ENCODE measurements around the gene CCNY. TPM values are rescaled to one million over a fixed set of nuclear protein-coding genes. Genes with fewer than 3 reads are reported as not detected.
A peak's percentile ranks its signal among the peaks of the same experiment; 100 is the strongest.

CCNY gene
- total and polyA plus RNA-seq, 9 donors, result 28.3 to 87.0 (median 60.9) TPM

DNA sequence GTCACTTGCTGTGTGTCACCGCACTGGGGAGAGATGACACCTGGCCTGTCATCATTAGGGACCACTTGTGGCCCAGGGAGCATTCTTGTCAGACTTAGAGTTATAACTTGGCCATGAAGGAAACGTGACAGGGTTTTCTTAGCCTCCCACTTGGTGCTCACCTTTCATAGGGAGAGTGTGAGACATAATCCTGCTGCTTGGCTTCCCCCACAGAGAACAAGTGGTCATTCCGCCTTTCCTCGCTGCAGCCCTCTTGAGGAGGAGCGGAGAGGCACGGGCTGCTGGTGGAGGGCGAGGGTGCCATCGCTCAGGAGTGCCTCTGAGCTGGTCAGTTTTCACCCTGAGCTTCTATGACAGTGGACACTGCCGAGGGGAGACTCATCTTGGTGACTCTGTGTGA, 143.8 kb downstream of the CCNY start:
- H3K4me1 ChIP-seq (ENCODE audit: insufficient read depth), result peaks cover 2% of the 10 kb centered on the region
- H3K27ac ChIP-seq, result no peak overlapping the region
- H3K36me3 ChIP-seq, result no peaks in the 10 kb centered on the region
- DNase-seq, result no peak
- no peaks in the 10 kb centered on the region for H3K9me3 ChIP-seq
- TF ChIP-seq, protein P1, sequence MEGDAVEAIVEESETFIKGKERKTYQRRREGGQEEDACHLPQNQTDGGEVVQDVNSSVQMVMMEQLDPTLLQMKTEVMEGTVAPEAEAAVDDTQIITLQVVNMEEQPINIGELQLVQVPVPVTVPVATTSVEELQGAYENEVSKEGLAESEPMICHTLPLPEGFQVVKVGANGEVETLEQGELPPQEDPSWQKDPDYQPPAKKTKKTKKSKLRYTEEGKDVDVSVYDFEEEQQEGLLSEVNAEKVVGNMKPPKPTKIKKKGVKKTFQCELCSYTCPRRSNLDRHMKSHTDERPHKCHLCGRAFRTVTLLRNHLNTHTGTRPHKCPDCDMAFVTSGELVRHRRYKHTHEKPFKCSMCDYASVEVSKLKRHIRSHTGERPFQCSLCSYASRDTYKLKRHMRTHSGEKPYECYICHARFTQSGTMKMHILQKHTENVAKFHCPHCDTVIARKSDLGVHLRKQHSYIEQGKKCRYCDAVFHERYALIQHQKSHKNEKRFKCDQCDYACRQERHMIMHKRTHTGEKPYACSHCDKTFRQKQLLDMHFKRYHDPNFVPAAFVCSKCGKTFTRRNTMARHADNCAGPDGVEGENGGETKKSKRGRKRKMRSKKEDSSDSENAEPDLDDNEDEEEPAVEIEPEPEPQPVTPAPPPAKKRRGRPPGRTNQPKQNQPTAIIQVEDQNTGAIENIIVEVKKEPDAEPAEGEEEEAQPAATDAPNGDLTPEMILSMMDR (IDR thresholded peaks at IDR 0.05), result no peak
- TF ChIP-seq POLR2A (IDR thresholded peaks at IDR 0.05), result no peak
- TF ChIP-seq EP300 (IDR thresholded peaks at IDR 0.05), result no peak
- WGBS, 3 donors, result 92 to 96% (median 96%) methylated on average over 9 of the region's 9 CpGs
- intact Hi-C loops (cut with DNase I), result no loop called here
- no peak overlapping the region for H3K4me3 ChIP-seq
- H3K27me3 ChIP-seq, result no peaks in the 10 kb centered on the region

GRCh38 chr10:35481413-35481812, 145.1 kb downstream of the CCNY start:
- DNase-seq, result no peak
- Histone ChIP-seq H3K4me1 (ENCODE audit: insufficient read depth) (peaks cover 2% of the 10 kb centered on the region), H3K27ac (no peak overlapping the region), H3K36me3 (no peaks in the 10 kb centered on the region), H3K4me3 (no peak overlapping the region), H3K9me3 (no peaks in the 10 kb centered on the region), H3K27me3 (no peaks in the 10 kb centered on the region)
- TF ChIP-seq, protein P1 (IDR thresholded peaks at IDR 0.05), result no peak
- TF ChIP-seq POLR2A (IDR thresholded peaks at IDR 0.05), result no peak
- no peak for TF ChIP-seq EP300 (IDR thresholded peaks at IDR 0.05)
- intact Hi-C loops (cut with DNase I), result no loop called here
- WGBS, 3 donors, result 89 to 94% (median 93%) methylated on average over 2 of the region's 2 CpGs

- no peaks in the 10 kb centered on the region for H3K27me3 ChIP-seq
- TF ChIP-seq EP300 (IDR thresholded peaks at IDR 0.05) (no peak), POLR2A (IDR thresholded peaks at IDR 0.05) (no peak)
- TF ChIP-seq, protein P1 (IDR thresholded peaks at IDR 0.05), result no peak
- intact Hi-C loops (cut with DNase I), result no loop called here
- WGBS, 3 donors, result 76 to 88% (median 87%) methylated on average over 5 of the region's 5 CpGs
- no peaks in the 10 kb centered on the region for H3K36me3 ChIP-seq
- DNase-seq, result no peak
- no peak overlapping the region for H3K27ac ChIP-seq
- no peaks in the 10 kb centered on the region for H3K9me3 ChIP-seq
- no peak overlapping the region for H3K4me3 ChIP-seq
- peaks cover 10% of the 10 kb centered on the region for H3K4me1 ChIP-seq (ENCODE audit: insufficient read depth)
These were observed 150.1 kb downstream of the CCNY start for GRCh38 chr10:35486297-35486990.

- TF ChIP-seq, protein P1 (IDR thresholded peaks at IDR 0.05), result no peak
- TF ChIP-seq EP300 (IDR thresholded peaks at IDR 0.05) (no peak), POLR2A (IDR thresholded peaks at IDR 0.05) (no peak)
- Histone ChIP-seq H3K36me3 (no peaks in the 10 kb centered on the region), H3K27me3 (no peaks in the 10 kb centered on the region), H3K4me1 (ENCODE audit: insufficient read depth) (peaks cover 9% of the 10 kb centered on the region), H3K4me3 (no peak overlapping the region), H3K27ac (peak overlapping the region in 1 of 2 donors; percentile 33), H3K9me3 (no peaks in the 10 kb centered on the region)
- DNase-seq, result no peak
- intact Hi-C loops (cut with DNase I), result no loop called here
- 67 to 78% (median 68%) methylated on average over 5 of the region's 5 CpGs for WGBS, 3 donors
These were observed 151.2 kb downstream of the CCNY start for GRCh38 chr10:35487336-35488034.
